Measurements from ENCODE around the gene S100A4.

- TF ChIP-seq POLR2A (IDR thresholded peaks at IDR 0.05), result no peak
- no peak for TF ChIP-seq CTCF (IDR thresholded peaks at IDR 0.05)
Observed at GRCh38 chr1:153534925-153535241, 10.7 kb downstream of the S100A4 start.
